B cell (primary cell): ENCODE results near the gene RFX2. TPM values are rescaled to one million over a fixed set of nuclear protein-coding genes. Genes with fewer than 3 reads are reported as not detected.
"Not testable (repeated sequence)": the region's sequence is repeated elsewhere in the genome, so short reads cannot be mapped to it uniquely, and the experiment has no call there.

Source experiments
- ATAC-seq: fragments of 200-7000 bp; cut with Tn5 transposase; one replicate; pipeline ENCODE4 v1.10.0; 2021; ENCODE audit warnings: low read depth, mild to moderate bottlenecking, moderate number of reproducible peaks, moderate library complexity
- CTCF ChIA-PET: fragments of 350-600 bp; sonication (Branson Sonifier 250); formaldehyde crosslinking; loops from one replicate; lab custom pipeline; 2021; ENCODE audit warnings: antibody characterized with exemption, inconsistent platforms; lab: Charles Lee
- POLR2A ChIA-PET: fragments of 350-600 bp; sonication (Branson Sonifier 250); formaldehyde crosslinking; loops from one replicate; lab custom pipeline; 2021; ENCODE audit warnings: antibody characterized with exemption; lab: Charles Lee
- DNase-seq: peaks from one replicate; pipeline ENCODE4 v3.0.0; 2013
- H2AFZ ChIP-seq: 2 replicates; pipeline ENCODE4 v1.6.1; 2012; ENCODE audit warnings: mild to moderate bottlenecking, low read depth, low read length; ENCODE audit not compliant: insufficient read depth, poor library complexity, severe bottlenecking
- H3K27ac ChIP-seq, 2 donors: 1 replicate in 1 of 2; 2 replicates in 1 of 2; pipeline ENCODE4 v1.5.1; 2012 to 2013; ENCODE audit warnings: low read length in 2 of 2, mild to moderate bottlenecking in 2 of 2, moderate library complexity in 1 of 2
- H3K27me3 ChIP-seq, 4 experiments: fragments of 200-600 bp in 1 of 4; sonication (generic) in 1 of 4; replicated peaks in 1 of 4; 1 replicate in 2 of 4; 2 replicates in 2 of 4; pipeline versions ENCODE4 v1.6.1 to v1.7.0; 2013 to 2016; ENCODE audit warnings: low read length in 3 of 4, mild to moderate bottlenecking in 2 of 4, mixed read lengths in 1 of 4, moderate library complexity in 1 of 4; ENCODE audit not compliant: insufficient read depth in 4 of 4, control insufficient read depth in 3 of 4; ENCODE audit errors: control extremely low read depth in 1 of 4
- H3K36me3 ChIP-seq, 2 experiments: replicated peaks in 1 of 2; 1 replicate in 1 of 2; 2 replicates in 1 of 2; pipeline versions ENCODE4 v1.6.1 to v1.7.1; 2013; ENCODE audit warnings: low read length in 1 of 2; ENCODE audit not compliant: insufficient read depth in 2 of 2, control insufficient read depth in 1 of 2; ENCODE audit errors: control extremely low read depth in 1 of 2, extremely low read depth in 1 of 2
- H3K4me1 ChIP-seq, 2 donors: fragments of 200-600 bp in 1 of 2; sonication (generic) in 1 of 2; 1 replicate in 1 of 2; 2 replicates in 1 of 2; pipeline versions ENCODE4 v1.5.1 to v1.6.1; 2013 to 2017; ENCODE audit warnings: low read length in 2 of 2; ENCODE audit not compliant: control insufficient read depth in 2 of 2, insufficient read depth in 2 of 2
- H3K4me2 ChIP-seq: replicated peaks from 2 replicates; pipeline ENCODE3; 2012; ENCODE audit warnings: mild to moderate bottlenecking, low read depth, low read length; ENCODE audit not compliant: poor library complexity, severe bottlenecking
- H3K4me3 ChIP-seq, 5 experiments: fragments of 200-600 bp in 1 of 5; sonication (generic) in 1 of 5; 1 replicate in 3 of 5; 2 replicates in 2 of 5; pipeline versions ENCODE4 v1.5.1 to v1.7.0; 2011 to 2016; ENCODE audit warnings: low read length in 4 of 5, mild to moderate bottlenecking in 4 of 5, low read depth in 2 of 5, control low read depth in 1 of 5, moderate library complexity in 1 of 5; ENCODE audit not compliant: insufficient read depth in 1 of 5; ENCODE audit errors: control extremely low read depth in 1 of 5, extremely low read depth in 1 of 5
- H3K79me2 ChIP-seq: fragments of 200-600 bp; sonication (generic); one replicate; pipeline ENCODE4 v1.6.0; 2016; ENCODE audit warnings: low read length; ENCODE audit not compliant: control insufficient read depth, insufficient read depth
- H3K9ac ChIP-seq: fragments of 200-600 bp; sonication (generic); 2 replicates; pipeline ENCODE4 v1.6.1; 2017; ENCODE audit warnings: mild to moderate bottlenecking, low read length, moderate library complexity
- H3K9me3 ChIP-seq, 3 donors: one replicate each; pipeline versions ENCODE4 v1.6.1 to v1.7.1; 2013; ENCODE audit warnings: low read length in 2 of 3; ENCODE audit not compliant: control insufficient read depth in 2 of 3, insufficient read depth in 1 of 3; ENCODE audit errors: control extremely low read depth in 1 of 3
- H4K20me1 ChIP-seq: 2 replicates; pipeline ENCODE4 v1.6.0; 2012; ENCODE audit warnings: mild to moderate bottlenecking, low read length; ENCODE audit not compliant: insufficient read depth, control insufficient read depth, poor library complexity, severe bottlenecking
- H3K27ac Mint-ChIP-seq: one replicate; pipeline ENCODE4 v1.8.0; 2021; ENCODE audit warnings: mixed read lengths
- H3K27me3 Mint-ChIP-seq: one replicate; pipeline ENCODE4 v1.8.0; 2021; ENCODE audit warnings: mixed read lengths
- H3K4me1 Mint-ChIP-seq: one replicate; pipeline ENCODE4 v1.8.0; 2021; ENCODE audit warnings: mixed read lengths
- H3K4me3 Mint-ChIP-seq: one replicate; pipeline ENCODE4 v1.8.0; 2021; ENCODE audit warnings: mixed read lengths
- H3K9me3 Mint-ChIP-seq: one replicate; pipeline ENCODE4 v1.8.0; 2022; ENCODE audit warnings: mixed read lengths; ENCODE audit not compliant: insufficient read depth
- CTCF ChIP-seq: fragments of 200-600 bp; IDR thresholded peaks from one replicate; pipeline ENCODE4 v1.8.0; 2022; ENCODE audit warnings: antibody characterized with exemption, mild to moderate bottlenecking
- EZH2 ChIP-seq: IDR thresholded peaks from 2 replicates; pipeline ENCODE4 v1.6.1; 2012; ENCODE audit warnings: borderline replicate concordance, low read depth, mild to moderate bottlenecking, moderate library complexity, low read length; ENCODE audit not compliant: insufficient read depth, poor library complexity, severe bottlenecking
- WGBS: methylation state at CpG from one replicate; pipeline ENCODE4 v1.1.5; 2013; ENCODE audit warnings: missing lambda C conversion rate; ENCODE audit not compliant: insufficient coverage; 5-methylcytosine and 5-hydroxymethylcytosine counted together
- intact Hi-C: fragments of 100-400 bp; cut with micrococcal nuclease; formaldehyde crosslinking; loops from one replicate; pipeline ENCODE4 v1.10.0; 2022
- polyA plus RNA-seq: library from polyadenylated mRNA; depleted of rRNA; stranded (reverse); fragments of >200 nt; gene quantifications from 2 replicates; pipeline ENCODE4 v1.2.3, GENCODE V29; 2012
- total RNA-seq, 2 donors: library from RNA; stranded (reverse); fragments of 120-200 nt in 1 of 2; gene quantifications; 1 replicate in 1 of 2; 2 replicates in 1 of 2; pipeline versions ENCODE4 v1.2.3 to v1.2.4, GENCODE V29; 2013 to 2022

The RFX2 gene
- total and polyA plus RNA-seq, 2 donors (not counting 1 experiment from before 2014, with no cell fraction given) = 7.1 to 8.6 TPM

DNA sequence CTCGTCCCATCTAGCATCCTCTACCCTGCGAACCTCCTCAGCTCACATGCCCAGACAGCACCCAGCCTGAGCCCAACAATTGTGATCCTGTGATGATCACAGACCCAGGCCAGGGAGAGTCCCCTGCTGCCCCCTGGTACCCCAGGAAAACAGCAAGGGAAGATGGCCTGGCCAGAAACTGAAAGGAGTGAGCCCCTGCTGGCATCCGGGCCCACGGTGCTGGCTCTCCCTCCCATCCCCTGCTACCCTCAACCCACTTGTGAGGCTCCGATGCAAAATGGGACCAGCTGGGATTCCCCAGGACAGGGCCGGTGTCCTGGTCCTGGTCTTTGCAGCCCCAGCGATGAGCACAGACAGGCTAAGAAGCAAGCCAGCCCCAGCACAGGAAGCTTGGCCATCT, 146.4 kb downstream of the RFX2 start:
- no peak overlapping the region for H3K4me3 ChIP-seq
- peaks cover 100% of the 10 kb centered on the region for H3K79me2 ChIP-seq
- H3K9me3 ChIP-seq = no peaks in the 10 kb centered on the region
- H3K9ac ChIP-seq = no peak overlapping the region
- H3K9me3 Mint-ChIP-seq = no peaks in the 10 kb centered on the region
- no peak overlapping the region for H3K27ac ChIP-seq
- no peaks in the 10 kb centered on the region for H3K27me3 ChIP-seq
- intact Hi-C loops = no loop called here
- POLR2A ChIA-PET = interaction anchor here (0.6 kb wide), 1 partner anchor 437 kb away, joined by 6 read pairs; no protein-coding TSS in a partner anchor
- no peak for TF ChIP-seq CTCF
- no peak for TF ChIP-seq EZH2
- WGBS = 98% methylated on average over 7 of the region's 7 CpGs
- peaks cover 95% of the 10 kb centered on the region for H4K20me1 ChIP-seq
- DNase-seq (no peak), ATAC-seq (no peak)
- no peak overlapping the region for H3K4me2 ChIP-seq
- CTCF ChIA-PET = interaction anchor here (6.4 kb wide), 1 partner anchor 23 kb away, joined by 51 read pairs; no protein-coding TSS in a partner anchor
- peak overlapping the region; percentile 26 for H3K27ac Mint-ChIP-seq
- H3K4me1 Mint-ChIP-seq = peaks cover 84% of the 10 kb centered on the region
- no peaks in the 10 kb centered on the region for H3K27me3 Mint-ChIP-seq
- no peak overlapping the region for H3K4me3 Mint-ChIP-seq
- H3K4me1 ChIP-seq = peaks cover 31 to 49% of the 10 kb centered on the region in 2 donors
- H3K36me3 ChIP-seq = peaks cover 0 to 12% of the 10 kb centered on the region in 2 experiments
- H2AFZ ChIP-seq = no peak overlapping the region

GRCh38 chr19:5963259-5963658, 147.0 kb downstream of the RFX2 start:
- not testable (repeated sequence) for H3K4me3 ChIP-seq, DNase-seq, H3K9me3 Mint-ChIP-seq

More at GRCh38 chr19:5963259-5963658, 147.0 kb downstream of the RFX2 start:
- peaks cover 95% of the 10 kb centered on the region for H4K20me1 ChIP-seq
- H3K36me3 ChIP-seq = peaks cover 0 to 14% of the 10 kb centered on the region in 2 experiments
- H2AFZ ChIP-seq, H3K4me2 ChIP-seq, H3K4me3 Mint-ChIP-seq, H3K9ac ChIP-seq, ATAC-seq, H3K9me3 ChIP-seq, intact Hi-C loops, POLR2A ChIA-PET, H3K27me3 Mint-ChIP-seq, H3K27me3 ChIP-seq: not testable (repeated sequence)
- H3K4me1 Mint-ChIP-seq = peaks cover 78% of the 10 kb centered on the region
- WGBS = 96% methylated on average over 4 of the region's 6 CpGs
- peak overlapping the region in 1 of 2 donors; percentile 17 for H3K27ac ChIP-seq
- peaks cover 100% of the 10 kb centered on the region for H3K79me2 ChIP-seq
- H3K27ac Mint-ChIP-seq = peak overlapping the region; percentile 47
- CTCF ChIA-PET = interaction anchor here (6.4 kb wide), 1 partner anchor 24 kb away, joined by 51 read pairs; no protein-coding TSS in a partner anchor
- peaks cover 27 to 46% of the 10 kb centered on the region in 2 donors for H3K4me1 ChIP-seq
